ENCODE results near the gene MESD. TPM values are rescaled to one million over a fixed set of nuclear protein-coding genes. Genes with fewer than 3 reads are reported as not detected.

MESD gene
- total RNA-seq, 4 donors from 2014 or later, result 20.3 to 48.7 (median 27.1) TPM

- Histone ChIP-seq H3K36me3 (peaks cover 0 to 34% (median 0%) of the 10 kb centered on the region in 3 donors), H3K9me3 (no peaks in the 10 kb centered on the region), H3K27me3 (no peaks in the 10 kb centered on the region), H3K4me3 (no peak overlapping the region), H3K27ac (no peak overlapping the region), H3K4me1 (no peaks in the 10 kb centered on the region)
- no peak for TF ChIP-seq POLR2A (IDR thresholded peaks at IDR 0.05)
- TF ChIP-seq, protein P1, sequence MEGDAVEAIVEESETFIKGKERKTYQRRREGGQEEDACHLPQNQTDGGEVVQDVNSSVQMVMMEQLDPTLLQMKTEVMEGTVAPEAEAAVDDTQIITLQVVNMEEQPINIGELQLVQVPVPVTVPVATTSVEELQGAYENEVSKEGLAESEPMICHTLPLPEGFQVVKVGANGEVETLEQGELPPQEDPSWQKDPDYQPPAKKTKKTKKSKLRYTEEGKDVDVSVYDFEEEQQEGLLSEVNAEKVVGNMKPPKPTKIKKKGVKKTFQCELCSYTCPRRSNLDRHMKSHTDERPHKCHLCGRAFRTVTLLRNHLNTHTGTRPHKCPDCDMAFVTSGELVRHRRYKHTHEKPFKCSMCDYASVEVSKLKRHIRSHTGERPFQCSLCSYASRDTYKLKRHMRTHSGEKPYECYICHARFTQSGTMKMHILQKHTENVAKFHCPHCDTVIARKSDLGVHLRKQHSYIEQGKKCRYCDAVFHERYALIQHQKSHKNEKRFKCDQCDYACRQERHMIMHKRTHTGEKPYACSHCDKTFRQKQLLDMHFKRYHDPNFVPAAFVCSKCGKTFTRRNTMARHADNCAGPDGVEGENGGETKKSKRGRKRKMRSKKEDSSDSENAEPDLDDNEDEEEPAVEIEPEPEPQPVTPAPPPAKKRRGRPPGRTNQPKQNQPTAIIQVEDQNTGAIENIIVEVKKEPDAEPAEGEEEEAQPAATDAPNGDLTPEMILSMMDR (IDR thresholded peaks at IDR 0.05), result no peak
- DNase-seq, result no peak
These were observed 37.7 kb downstream of the MESD start for GRCh38 chr15:80951941-80952340.

DNA sequence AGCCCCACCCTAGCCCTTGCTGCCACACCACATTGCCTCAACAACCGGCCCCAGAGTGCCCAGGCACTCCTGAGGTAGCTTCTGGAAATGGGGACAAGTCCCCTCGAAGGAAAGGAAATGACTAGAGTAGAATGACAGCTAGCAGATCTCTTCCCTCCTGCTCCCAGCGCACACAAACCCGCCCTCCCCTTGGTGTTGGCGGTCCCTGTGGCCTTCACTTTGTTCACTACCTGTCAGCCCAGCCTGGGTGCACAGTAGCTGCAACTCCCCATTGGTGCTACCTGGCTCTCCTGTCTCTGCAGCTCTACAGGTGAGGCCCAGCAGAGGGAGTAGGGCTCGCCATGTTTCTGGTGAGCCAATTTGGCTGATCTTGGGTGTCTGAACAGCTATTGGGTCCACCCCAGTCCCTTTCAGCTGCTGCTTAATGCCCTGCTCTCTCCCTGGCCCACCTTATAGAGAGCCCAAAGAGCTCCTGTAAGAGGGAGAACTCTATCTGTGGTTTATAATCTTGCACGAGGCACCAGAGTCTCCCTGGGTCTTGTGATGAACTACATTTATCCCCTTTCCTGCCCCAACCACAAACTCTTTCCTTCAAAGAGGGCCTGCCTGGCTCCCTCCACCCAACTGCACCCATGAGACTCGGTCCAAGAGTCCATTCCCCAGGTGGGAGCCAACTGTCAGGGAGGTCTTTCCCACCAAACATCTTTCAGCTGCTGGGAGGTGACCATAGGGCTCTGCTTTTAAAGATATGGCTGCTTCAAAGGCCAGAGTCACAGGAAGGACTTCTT, 39.1 kb downstream of the MESD start:
- no peak overlapping the region for H3K4me3 ChIP-seq
- H3K27ac ChIP-seq, result no peak overlapping the region
- no peaks in the 10 kb centered on the region for H3K4me1 ChIP-seq
- no peak for DNase-seq
- peaks cover 0 to 43% (median 0%) of the 10 kb centered on the region in 3 donors for H3K36me3 ChIP-seq
- TF ChIP-seq, protein P1 (IDR thresholded peaks at IDR 0.05), result no peak
- TF ChIP-seq POLR2A (IDR thresholded peaks at IDR 0.05), result no peak
- no peaks in the 10 kb centered on the region for H3K27me3 ChIP-seq
- no peaks in the 10 kb centered on the region for H3K9me3 ChIP-seq

GRCh38 chr15:80949756-80950155, 39.9 kb downstream of the MESD start:
- peaks cover 0 to 45% (median 0%) of the 10 kb centered on the region in 3 donors for H3K36me3 ChIP-seq

GRCh38 chr15:80948651-80949292, 40.8 kb downstream of the MESD start:
- Histone ChIP-seq H3K36me3 (peaks cover 0 to 45% (median 0%) of the 10 kb centered on the region in 3 donors), H3K9me3 (no peaks in the 10 kb centered on the region)
- no peak for TF ChIP-seq POLR2A (IDR thresholded peaks at IDR 0.05)
- TF ChIP-seq, protein P1 (IDR thresholded peaks at IDR 0.05), result no peak

More at GRCh38 chr15:80949756-80950155, 39.9 kb downstream of the MESD start:
- Histone ChIP-seq H3K27me3 (no peaks in the 10 kb centered on the region), H3K4me3 (no peak overlapping the region), H3K4me1 (no peaks in the 10 kb centered on the region), H3K9me3 (no peaks in the 10 kb centered on the region), H3K27ac (no peak overlapping the region)
- TF ChIP-seq POLR2A (IDR thresholded peaks at IDR 0.05), result no peak
- TF ChIP-seq, protein P1 (IDR thresholded peaks at IDR 0.05), result no peak
- DNase-seq, result no peak

DNA sequence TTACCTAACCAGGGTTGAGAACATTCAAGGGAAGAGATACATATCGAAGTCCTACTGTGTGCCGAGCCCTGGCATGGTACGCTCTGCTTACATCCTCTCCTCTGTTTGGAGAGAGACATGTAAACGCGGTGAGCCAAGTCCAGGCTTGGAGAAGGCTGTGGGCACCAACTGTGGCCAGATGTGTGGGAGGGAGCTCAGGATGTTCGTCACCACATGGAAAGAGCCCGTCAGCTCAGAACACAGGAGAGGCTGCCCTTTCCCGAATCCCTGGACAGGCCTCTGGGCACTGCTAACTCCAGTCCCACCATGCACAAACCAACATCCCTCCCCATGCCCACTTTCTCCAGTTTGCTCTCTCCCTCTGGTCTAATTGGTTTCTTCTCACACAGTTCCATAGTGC, 43.0 kb downstream of the MESD start:
- Histone ChIP-seq H3K4me1 (no peaks in the 10 kb centered on the region), H3K27me3 (no peaks in the 10 kb centered on the region), H3K36me3 (peaks cover 0 to 45% (median 0%) of the 10 kb centered on the region in 3 donors), H3K4me3 (no peak overlapping the region), H3K9me3 (no peaks in the 10 kb centered on the region), H3K27ac (no peak overlapping the region)
- no peak for DNase-seq
- TF ChIP-seq, protein P1 (IDR thresholded peaks at IDR 0.05), result no peak
- TF ChIP-seq POLR2A (IDR thresholded peaks at IDR 0.05), result no peak

More at GRCh38 chr15:80948651-80949292, 40.8 kb downstream of the MESD start:
- Histone ChIP-seq H3K4me3 (no peak overlapping the region), H3K27ac (no peak overlapping the region), H3K27me3 (no peaks in the 10 kb centered on the region), H3K4me1 (no peaks in the 10 kb centered on the region)
- DNase-seq, result no peak

Data from Peyer's patch (tissue), 4 donors.